ENCODE results near the gene BCL6. TPM values are rescaled to one million over a fixed set of nuclear protein-coding genes. Genes with fewer than 3 reads are reported as not detected.

The BCL6 gene
- total and polyA plus RNA-seq, 2 experiments from 2014 or later: 2.6 to 5.9 TPM

- TF ChIP-seq, protein P1, sequence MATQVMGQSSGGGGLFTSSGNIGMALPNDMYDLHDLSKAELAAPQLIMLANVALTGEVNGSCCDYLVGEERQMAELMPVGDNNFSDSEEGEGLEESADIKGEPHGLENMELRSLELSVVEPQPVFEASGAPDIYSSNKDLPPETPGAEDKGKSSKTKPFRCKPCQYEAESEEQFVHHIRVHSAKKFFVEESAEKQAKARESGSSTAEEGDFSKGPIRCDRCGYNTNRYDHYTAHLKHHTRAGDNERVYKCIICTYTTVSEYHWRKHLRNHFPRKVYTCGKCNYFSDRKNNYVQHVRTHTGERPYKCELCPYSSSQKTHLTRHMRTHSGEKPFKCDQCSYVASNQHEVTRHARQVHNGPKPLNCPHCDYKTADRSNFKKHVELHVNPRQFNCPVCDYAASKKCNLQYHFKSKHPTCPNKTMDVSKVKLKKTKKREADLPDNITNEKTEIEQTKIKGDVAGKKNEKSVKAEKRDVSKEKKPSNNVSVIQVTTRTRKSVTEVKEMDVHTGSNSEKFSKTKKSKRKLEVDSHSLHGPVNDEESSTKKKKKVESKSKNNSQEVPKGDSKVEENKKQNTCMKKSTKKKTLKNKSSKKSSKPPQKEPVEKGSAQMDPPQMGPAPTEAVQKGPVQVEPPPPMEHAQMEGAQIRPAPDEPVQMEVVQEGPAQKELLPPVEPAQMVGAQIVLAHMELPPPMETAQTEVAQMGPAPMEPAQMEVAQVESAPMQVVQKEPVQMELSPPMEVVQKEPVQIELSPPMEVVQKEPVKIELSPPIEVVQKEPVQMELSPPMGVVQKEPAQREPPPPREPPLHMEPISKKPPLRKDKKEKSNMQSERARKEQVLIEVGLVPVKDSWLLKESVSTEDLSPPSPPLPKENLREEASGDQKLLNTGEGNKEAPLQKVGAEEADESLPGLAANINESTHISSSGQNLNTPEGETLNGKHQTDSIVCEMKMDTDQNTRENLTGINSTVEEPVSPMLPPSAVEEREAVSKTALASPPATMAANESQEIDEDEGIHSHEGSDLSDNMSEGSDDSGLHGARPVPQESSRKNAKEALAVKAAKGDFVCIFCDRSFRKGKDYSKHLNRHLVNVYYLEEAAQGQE (IDR thresholded peaks at IDR 0.05; ENCODE audit: unreplicated experiment): no peak
- TF ChIP-seq ZNF462 (CRISPR knock-in tag; IDR thresholded peaks at IDR 0.05): no peak
- H3K27ac Mint-ChIP-seq: no peak overlapping the region
- Histone ChIP-seq H3K4me1 (ENCODE audit: insufficient read depth) (no peaks in the 10 kb centered on the region), H3K4me3 (no peak overlapping the region), H2AFZ (no peak overlapping the region), H3F3A (replicated peaks; ENCODE audit: low read depth) (no peaks in the 10 kb centered on the region), H3K36me3 (ENCODE audit: insufficient read depth) (no peaks in the 10 kb centered on the region), H4K20me1 (replicated peaks; ENCODE audit: insufficient read depth) (no peaks in the 10 kb centered on the region), H3K27ac (ENCODE audit: low read depth) (no peak overlapping the region), H3K4me2 (no peak overlapping the region), H3K27me3 (ENCODE audit: insufficient read depth) (no peaks in the 10 kb centered on the region), H3K9me2 (ENCODE audit: insufficient read depth) (no peaks in the 10 kb centered on the region), H3K79me2 (replicated peaks; ENCODE audit: insufficient read depth) (no peaks in the 10 kb centered on the region)
- H3K27me3 Mint-ChIP-seq (ENCODE audit: insufficient read depth, low read depth, poor library complexity): no peaks in the 10 kb centered on the region
- no peaks in the 10 kb centered on the region for H3K9me3 Mint-ChIP-seq
- H3K4me1 Mint-ChIP-seq: no peaks in the 10 kb centered on the region
- ATAC-seq (no peak), DNase-seq (ENCODE audit: low spot score) (no peak)
- no peaks in the 10 kb centered on the region for H3K36me3 Mint-ChIP-seq (ENCODE audit: low read depth)
- H3K4me3 Mint-ChIP-seq: no peak overlapping the region
Observed at GRCh38 chr3:187700249-187700648, 45.0 kb downstream of the BCL6 start.
